ENCODE data around the gene FBXO24. TPM values are rescaled to one million over a fixed set of nuclear protein-coding genes. Genes with fewer than 3 reads are reported as not detected.

Gene FBXO24
- total RNA-seq, 1 donor: 0.43 TPM

DNA sequence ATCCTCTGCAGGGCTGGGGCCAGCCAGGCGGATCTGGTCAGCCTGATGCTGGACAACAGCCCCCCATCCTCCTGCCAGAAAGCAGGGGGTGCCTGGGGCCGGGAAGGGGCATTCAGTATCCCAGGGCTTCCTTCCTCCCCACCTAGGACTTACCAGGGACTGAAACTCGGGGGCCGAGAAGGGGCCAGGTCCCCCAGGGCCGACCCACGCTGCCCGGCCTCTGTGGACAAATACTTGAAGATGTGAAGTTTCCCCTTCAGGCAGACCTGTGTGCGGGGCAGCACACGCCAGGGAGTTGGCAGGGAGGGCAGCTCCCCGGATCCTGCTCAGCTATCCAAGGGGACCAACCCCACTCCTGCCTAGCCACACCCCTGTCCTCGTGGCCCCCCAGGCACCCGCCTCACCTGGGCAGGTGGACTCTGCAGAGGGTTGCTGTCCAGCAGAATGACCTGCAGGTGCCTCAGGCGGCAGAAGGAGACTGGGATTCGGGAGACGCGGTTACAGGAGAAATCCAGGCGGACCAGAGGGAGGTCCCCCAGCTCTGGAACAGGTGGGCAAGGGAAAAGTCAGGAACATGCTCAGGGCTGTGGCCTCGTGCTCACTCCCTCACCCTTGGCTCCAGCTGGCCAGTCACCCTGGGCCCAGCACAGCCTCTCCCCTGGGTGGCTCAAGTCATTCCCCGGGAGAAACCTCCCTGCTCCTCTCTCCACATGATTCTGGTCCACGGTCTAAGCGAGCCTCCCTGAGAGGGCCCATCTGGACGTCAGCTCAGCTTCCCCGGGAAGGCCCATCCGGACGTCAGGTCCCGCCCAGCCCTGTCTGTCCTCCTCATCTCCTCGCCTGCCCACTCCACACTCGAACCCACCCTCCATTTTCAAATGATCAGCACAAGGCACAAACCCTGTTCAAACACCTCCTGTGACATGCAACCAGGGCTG lies 7.6 kb upstream of the FBXO24 start:
- DNase-seq (ENCODE audit: low read depth): no peak
- TF ChIP-seq, protein P1, sequence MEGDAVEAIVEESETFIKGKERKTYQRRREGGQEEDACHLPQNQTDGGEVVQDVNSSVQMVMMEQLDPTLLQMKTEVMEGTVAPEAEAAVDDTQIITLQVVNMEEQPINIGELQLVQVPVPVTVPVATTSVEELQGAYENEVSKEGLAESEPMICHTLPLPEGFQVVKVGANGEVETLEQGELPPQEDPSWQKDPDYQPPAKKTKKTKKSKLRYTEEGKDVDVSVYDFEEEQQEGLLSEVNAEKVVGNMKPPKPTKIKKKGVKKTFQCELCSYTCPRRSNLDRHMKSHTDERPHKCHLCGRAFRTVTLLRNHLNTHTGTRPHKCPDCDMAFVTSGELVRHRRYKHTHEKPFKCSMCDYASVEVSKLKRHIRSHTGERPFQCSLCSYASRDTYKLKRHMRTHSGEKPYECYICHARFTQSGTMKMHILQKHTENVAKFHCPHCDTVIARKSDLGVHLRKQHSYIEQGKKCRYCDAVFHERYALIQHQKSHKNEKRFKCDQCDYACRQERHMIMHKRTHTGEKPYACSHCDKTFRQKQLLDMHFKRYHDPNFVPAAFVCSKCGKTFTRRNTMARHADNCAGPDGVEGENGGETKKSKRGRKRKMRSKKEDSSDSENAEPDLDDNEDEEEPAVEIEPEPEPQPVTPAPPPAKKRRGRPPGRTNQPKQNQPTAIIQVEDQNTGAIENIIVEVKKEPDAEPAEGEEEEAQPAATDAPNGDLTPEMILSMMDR (IDR thresholded peaks at IDR 0.05; ENCODE audit: insufficient read depth, low read depth, low read length): no peak
- no peak overlapping the region for H3K4me3 ChIP-seq (ENCODE audit: low read depth, low read length)

DNA sequence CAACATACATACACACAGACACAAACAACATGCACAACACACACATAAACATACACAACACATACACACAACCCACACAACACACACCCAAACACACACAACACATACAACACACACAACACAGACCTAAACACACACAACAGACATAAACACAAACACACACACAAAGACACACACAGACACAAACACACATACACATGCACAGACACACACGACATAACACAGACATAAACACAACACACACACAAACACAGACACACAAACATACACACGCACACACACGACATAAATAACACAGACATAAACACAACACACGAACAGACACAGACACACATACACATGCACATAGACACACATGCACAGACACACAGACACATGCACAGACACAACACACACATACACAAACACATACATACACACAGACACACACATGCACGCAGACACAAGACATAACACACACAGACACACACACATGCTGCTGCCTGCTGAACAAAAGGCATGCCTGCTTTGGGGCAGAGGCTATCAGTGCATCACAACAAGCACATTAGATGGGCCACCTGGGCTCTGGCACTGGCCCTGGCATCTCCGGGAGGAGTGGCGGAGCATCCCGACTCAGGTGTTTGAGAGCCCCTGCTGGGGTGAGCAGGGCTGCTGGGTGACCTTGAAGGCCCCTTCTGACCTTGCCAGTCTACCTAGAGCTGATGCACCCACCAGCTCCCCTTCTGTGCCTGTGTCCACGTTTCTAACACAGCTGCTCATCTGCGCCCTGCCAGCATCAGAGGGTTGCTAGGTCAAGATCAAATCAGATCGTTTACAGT lies 5.5 kb upstream of the FBXO24 start:
- no peak for DNase-seq (ENCODE audit: low read depth)
- no peak overlapping the region for H3K4me3 ChIP-seq (ENCODE audit: low read depth, low read length)
- TF ChIP-seq, protein P1 (IDR thresholded peaks at IDR 0.05; ENCODE audit: insufficient read depth, low read depth, low read length): no peak

DNA sequence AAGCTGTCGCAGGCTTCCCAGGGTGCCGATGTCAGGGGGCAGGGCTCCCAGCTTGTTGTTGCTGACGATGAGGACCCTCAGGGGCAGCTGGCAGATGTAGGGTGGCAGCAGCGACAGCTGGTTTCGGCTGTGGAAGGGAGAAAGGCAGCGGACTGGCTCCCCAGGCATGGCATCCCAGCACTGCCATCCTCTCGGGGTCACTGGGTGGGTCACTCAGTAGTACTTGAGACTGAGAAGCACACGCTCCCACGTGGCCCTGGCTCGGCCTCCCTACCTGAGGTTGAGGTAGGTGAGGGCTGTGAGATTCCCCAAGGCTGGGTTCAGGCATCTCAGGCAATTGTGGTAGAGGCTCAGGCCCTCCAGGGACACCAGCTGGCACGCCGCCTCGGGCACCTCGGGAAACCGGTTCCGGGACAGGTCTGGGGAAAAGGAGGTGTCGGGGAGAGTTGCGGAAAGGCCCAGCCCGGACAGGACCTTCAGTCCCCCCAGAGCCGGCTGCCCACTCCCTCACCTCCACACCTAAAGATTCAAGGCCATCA lies 4.0 kb upstream of the FBXO24 start:
- DNase-seq (ENCODE audit: low read depth): no peak
- TF ChIP-seq, protein P1 (IDR thresholded peaks at IDR 0.05; ENCODE audit: insufficient read depth, low read depth, low read length): no peak
- H3K4me3 ChIP-seq (ENCODE audit: low read depth, low read length): no peak overlapping the region

DNA sequence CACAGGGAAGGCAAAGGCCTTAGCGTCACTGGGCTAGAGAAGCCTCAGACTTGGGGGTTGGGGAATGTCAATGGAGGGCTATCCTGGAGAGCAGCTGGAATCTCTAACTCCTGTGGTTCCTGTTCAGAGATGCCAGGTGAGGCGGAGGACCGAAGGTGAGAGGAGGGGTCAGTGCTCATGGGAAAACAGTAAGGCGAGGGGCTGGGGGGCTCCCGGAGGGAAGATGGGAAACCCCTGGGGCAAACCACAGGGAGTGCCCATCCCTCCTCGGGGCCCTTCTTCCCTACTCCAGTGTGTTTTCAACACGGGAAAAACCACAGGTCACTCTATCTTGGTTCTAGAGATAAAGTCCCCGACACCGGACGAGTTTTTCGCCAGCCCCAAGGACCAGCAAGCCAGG lies 3.5 kb upstream of the FBXO24 start:
- TF ChIP-seq, protein P1 (IDR thresholded peaks at IDR 0.05; ENCODE audit: insufficient read depth, low read depth, low read length): no peak
- H3K4me3 ChIP-seq (ENCODE audit: low read depth, low read length): peak overlapping the region; percentile 97
- no peak for DNase-seq (ENCODE audit: low read depth)

DNA sequence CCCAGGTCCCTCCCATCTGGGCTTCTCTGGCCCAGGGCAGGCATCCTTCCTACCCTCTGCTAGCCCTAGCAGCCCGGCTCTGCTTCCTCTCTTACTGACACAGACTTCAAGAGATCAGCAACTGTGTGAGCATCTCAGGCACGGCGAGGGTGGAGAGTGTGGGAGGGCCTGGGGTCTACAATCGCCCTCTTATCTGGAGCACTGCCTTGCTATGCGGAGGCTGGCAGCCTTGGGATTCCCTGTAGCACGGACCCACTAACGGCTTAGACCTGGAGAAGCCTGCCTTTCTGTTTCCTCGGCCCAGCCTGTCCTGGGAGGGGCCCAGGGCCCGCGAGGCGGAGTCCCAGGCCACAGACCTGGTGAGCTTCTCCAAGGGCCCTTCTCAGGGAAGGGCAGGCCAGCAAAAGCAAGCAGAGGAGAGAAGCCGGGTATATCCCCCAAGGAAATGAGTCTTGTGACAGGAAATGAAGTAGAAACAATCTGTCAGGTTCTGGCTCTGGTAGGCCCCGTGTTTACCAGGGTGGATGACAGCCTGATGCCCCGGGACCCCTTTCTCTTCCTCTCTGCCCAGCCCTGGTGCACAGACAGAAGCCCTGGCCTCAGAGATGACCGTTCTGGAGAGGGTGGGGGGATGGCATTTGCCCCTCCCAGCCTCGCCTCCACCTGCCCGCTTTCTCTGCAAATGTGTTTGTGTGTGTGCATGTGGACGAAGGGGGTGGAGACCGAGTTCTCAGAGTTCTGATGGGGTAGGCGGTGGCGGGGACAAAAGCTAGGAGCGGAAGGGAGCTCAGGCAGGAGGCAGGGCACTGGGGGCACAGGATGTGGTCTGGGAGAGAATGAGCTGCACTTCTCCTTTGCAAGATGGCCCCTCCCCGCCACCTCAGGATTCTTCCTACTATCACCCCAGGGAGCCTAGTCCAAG lies 2.7 kb upstream of the FBXO24 start:
- peak overlapping the region; percentile 97 for H3K4me3 ChIP-seq (ENCODE audit: low read depth, low read length)
- DNase-seq (ENCODE audit: low read depth): peak; percentile 77
- TF ChIP-seq, protein P1 (IDR thresholded peaks at IDR 0.05; ENCODE audit: insufficient read depth, low read depth, low read length): no peak
